GM21737 (cell line): ENCODE data around the gene GAB1.

Experiments used
- ATAC-seq: cut with Tn5 transposase; IDR thresholded peaks from one replicate; pipeline ENCODE4 v1.9.1; 2021; ENCODE audit warnings: mild to moderate bottlenecking, moderate library complexity; ENCODE audit not compliant: unreplicated experiment

GAB1 gene

DNA sequence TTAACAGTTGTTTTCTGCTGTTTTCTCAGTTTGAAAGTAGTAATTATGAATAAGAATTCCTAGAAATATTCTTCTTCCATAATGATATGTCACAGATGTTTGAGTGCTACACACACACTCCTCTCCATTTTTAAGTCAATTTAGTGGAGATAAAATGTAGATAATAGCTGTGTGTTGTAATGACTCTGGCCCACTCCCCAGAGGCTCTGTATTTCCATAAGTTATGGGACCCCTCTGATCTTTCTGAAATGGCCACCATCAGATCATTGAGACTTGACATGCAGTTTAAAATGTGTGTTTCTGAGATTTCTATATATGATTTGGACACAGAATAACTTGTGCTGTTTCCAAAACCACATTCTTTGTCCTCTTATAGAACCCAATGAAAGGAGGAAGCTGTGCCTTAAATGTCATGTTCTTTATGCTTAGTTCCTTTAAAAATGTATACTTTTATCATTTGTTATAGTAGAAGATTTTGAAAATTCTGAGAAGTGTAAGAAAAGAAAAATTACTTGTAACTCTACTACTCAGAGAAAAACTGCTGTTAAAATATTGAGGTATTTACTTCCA, 46.4 kb downstream of the GAB1 start:
- no peak for ATAC-seq

DNA sequence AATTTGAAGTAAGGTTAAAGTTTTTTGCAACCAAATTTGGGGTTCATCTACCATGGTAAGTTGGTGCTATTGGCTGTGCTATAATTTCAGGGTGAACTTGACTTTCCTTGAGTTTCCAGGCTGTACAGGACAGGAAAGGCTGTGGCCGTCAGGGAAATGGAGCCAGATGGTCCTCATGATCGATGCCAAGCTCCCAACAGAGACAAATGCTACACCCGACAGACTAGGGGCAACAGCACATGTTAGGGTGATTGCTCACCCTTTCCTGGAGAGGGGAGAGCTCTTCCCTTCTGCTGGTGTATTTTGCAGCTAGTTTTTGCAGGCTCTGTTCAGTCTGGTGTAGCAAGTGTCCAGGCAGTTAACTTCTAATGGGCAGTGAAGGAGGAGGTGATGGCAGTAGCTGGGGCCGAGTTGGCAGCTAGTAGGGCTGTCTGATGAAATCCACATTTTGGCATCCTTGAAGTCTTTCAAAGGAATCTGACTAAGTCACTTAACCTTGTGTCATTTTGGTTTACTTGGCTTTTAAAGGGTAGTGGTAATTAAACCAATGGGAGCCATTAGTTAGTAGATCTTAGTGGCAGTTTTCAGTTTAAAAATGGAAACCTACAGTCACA, 47.8 kb downstream of the GAB1 start:
- no peak for ATAC-seq

- no peak for ATAC-seq
Measured at GRCh38 chr4:143386812-143387211, 50.1 kb downstream of the GAB1 start.

GRCh38 chr4:143389579-143390195, 53.0 kb downstream of the GAB1 start:
- no peak for ATAC-seq

- no peak for ATAC-seq
Measured at GRCh38 chr4:143390764-143391163, 54.1 kb downstream of the GAB1 start.

GRCh38 chr4:143391261-143391660, 54.6 kb downstream of the GAB1 start:
- no peak for ATAC-seq

- ATAC-seq = no peak
Measured at GRCh38 chr4:143391895-143392294, 55.2 kb downstream of the GAB1 start.

GRCh38 chr4:143393195-143393594, 56.5 kb downstream of the GAB1 start:
- no peak for ATAC-seq

- ATAC-seq = no peak
Measured at GRCh38 chr4:143394739-143395453, 58.2 kb downstream of the GAB1 start.

DNA sequence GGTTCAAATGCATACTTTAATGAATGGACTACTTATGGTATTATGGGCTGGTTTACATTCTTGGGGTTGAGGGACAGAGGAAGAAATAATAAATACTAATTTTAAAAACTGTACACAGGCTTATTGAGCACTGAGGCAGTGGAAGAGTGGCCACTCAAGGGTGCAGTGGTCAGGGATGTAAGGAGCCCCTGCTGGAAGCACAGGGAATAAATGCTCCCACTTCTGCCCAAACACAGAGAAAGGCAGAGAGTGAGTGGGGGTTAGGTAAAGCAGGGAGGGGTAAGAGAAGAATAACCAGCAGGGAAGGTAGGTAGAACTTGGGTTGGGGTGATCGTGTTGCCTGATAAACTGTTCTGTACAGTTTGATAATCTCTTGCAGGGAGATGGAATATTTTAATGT, 60.0 kb downstream of the GAB1 start:
- ATAC-seq = no peak

DNA sequence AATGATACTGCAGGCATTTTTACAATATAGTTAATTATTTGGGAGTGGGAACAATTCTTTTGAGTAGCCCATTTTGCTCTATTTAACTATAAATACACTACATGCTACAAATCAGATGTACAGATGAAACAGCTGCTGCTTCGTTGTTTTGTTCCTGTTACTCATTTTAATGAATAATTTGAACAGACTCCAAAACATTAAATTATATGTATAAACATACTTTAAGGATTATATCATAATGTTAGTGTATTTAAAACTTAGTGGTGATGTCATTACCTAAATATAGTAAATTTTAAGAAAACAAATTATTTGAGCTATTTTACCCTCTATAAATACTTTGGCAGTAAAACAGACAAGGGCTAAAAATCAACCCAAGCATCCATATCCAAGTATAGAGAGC, 60.7 kb downstream of the GAB1 start:
- ATAC-seq = no peak

- no peak for ATAC-seq
Measured at GRCh38 chr4:143397887-143398286, 61.2 kb downstream of the GAB1 start.

GRCh38 chr4:143399113-143399949, 62.7 kb downstream of the GAB1 start:
- peak; percentile 42 for ATAC-seq

- no peak for ATAC-seq
Measured at GRCh38 chr4:143400082-143400481, 63.4 kb downstream of the GAB1 start.

DNA sequence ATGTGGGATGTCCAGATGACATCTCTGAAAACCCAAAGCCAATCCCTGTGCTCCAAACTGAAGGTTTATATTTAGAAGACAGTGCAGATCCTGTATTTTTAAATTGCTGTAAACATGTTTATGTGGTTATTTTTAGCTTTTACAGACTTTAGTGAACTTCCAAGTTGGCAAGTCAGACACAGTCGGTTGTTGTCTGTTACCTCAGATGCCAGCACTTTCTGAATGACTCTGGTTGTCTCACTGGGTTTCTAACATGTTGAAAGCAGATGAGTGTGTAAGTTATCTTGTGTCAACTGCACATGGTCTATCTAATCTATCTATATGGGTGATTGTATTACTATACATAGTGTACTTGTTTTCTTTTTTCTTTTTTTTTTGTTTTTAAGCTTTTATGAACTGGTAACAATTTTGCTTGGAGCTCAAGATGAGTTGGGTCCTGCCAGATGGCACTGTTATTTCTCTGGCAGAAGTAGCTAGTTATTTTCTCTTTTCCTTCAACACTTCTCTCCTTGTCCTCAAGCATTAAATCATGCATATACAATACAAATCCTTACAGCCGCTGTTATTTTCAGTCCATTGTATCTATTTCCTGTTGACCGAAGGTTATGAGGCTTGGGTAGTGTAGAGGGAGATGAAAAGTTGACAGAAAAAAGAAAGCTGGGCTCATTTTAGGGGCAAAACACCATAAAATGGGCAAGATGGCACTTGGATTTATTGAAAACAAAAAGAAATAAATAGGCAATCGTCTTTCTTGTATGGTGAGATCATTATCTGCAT, 66.3 kb downstream of the GAB1 start:
- no peak for ATAC-seq

- ATAC-seq = no peak
Measured at GRCh38 chr4:143403553-143403820, 66.8 kb downstream of the GAB1 start.

DNA sequence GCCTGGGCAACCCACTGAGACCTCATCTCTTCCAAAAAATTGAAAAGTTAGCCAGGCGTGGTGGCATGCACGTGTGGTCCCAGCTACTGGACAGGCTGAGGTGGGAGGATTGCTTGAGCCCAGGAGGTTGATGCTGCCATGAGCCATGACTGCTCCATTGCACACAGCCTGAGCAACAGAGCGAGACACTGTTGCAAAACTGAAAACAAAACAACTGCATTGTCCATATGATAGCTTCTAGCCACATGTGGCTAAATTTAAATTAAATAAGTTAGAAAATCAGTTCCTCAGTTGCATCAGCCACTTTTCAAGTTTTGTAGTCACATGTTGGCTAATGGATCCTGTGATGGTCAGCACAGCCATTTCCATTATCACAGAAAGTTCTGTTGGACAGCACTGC, 67.9 kb downstream of the GAB1 start:
- peak; percentile 95 for ATAC-seq

DNA sequence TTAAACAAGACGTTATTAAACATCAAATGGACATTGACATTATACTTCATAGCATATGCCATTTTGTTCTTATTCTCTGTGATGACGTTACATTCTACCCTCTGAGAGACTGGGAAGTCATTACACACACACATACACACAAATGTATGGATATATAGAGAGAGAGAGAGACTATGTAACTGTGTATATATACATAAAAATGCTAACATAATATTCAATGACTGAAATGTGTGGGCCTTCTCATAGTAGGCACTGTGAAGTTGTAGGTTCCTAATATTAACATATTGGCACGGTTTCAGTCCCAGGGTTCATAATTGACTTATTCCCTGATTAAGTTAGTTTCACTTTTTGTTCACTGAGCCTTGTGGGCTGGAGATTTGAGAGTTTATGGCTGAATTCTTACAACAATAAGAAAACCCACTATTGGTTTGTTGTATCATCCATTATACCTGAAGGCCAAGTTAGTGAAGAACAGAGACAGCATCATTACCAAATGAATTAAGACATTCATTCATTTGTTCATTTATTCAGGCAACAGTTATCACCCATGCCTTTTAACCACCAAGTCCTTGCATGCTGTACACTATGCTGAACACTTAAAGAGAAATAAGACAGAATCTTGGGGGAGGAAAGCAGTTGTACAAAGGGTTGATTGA, 68.5 kb downstream of the GAB1 start:
- ATAC-seq = peak; percentile 34

- no peak for ATAC-seq
Measured at GRCh38 chr4:143406523-143406922, 69.8 kb downstream of the GAB1 start.

- no peak for ATAC-seq
Measured at GRCh38 chr4:143407474-143407873, 70.8 kb downstream of the GAB1 start.
